HEK293 (cell line): Measurements from ENCODE around the gene CCNY.

Experiments
- CTCF ChIA-PET: fragments of 350-600 bp; formaldehyde crosslinking; extraction: SDS; loops from one replicate; lab custom pipeline; 2021; ENCODE audit warnings: antibody characterized with exemption; lab: Yijun Ruan, JAX
- POLR2A ChIA-PET: fragments of 300-600 bp; formaldehyde crosslinking; extraction: SDS; loops from one replicate; lab custom pipeline; 2020; ENCODE audit warnings: antibody characterized with exemption, inconsistent platforms; lab: Yijun Ruan, JAX
- H3K27ac ChIP-seq: fragments of 200-500 bp; sonication (Bioruptor generic); 2 replicates; pipeline ENCODE4 v1.5.1; 2014; ENCODE audit warnings: low read depth, low read length, control low read depth, inconsistent platforms; ENCODE audit errors: extremely low read depth
- H3K36me3 ChIP-seq, 2 experiments: fragments of 200-500 bp in 1 of 2; sonication (Bioruptor generic) in 1 of 2; 1 replicate in 1 of 2; 2 replicates in 1 of 2; pipeline ENCODE4 v1.5.1; 2014 to 2017; ENCODE audit warnings: inconsistent platforms in 2 of 2, low read length in 2 of 2; ENCODE audit not compliant: control insufficient read depth in 2 of 2, insufficient read depth in 1 of 2
- H3K4me1 ChIP-seq: fragments of 200-500 bp; sonication (Bioruptor generic); 2 replicates; pipeline ENCODE4 v1.5.1; 2014; ENCODE audit warnings: mild to moderate bottlenecking, low read length, inconsistent platforms; ENCODE audit not compliant: control insufficient read depth, insufficient read depth
- H3K4me3 ChIP-seq: 2 replicates; pipeline ENCODE4 v1.5.1; 2011; ENCODE audit warnings: low read depth, mild to moderate bottlenecking, control low read depth, low read length, moderate library complexity
- H3K9me3 ChIP-seq: fragments of 200-500 bp; sonication (Bioruptor generic); 2 replicates; pipeline ENCODE4 v1.5.1; 2014; ENCODE audit warnings: low read depth, low read length, inconsistent platforms; ENCODE audit not compliant: control insufficient read depth, insufficient read depth
- PRDM6 ChIP-seq: fragments of 450-650 bp; formaldehyde crosslinking; IDR thresholded peaks from 2 replicates; pipeline ENCODE4 v1.5.1; 2017; ENCODE audit warnings: missing biosample characterization, missing genetic modification characterization
- ZBTB44 ChIP-seq: fragments of 450-650 bp; IDR thresholded peaks from 2 replicates; pipeline ENCODE4 v1.5.1; 2018; ENCODE audit warnings: missing biosample characterization, mild to moderate bottlenecking, missing genetic modification characterization
- ZFHX2 ChIP-seq: fragments of 450-650 bp; formaldehyde crosslinking; conservative IDR thresholded peaks from 2 replicates; pipeline ENCODE4 v1.5.1; 2016; ENCODE audit warnings: missing biosample characterization, missing genetic modification characterization
- ZNF302 ChIP-seq: fragments of 450-650 bp; formaldehyde crosslinking; IDR thresholded peaks from 2 replicates; pipeline ENCODE4 v1.5.1; 2016; ENCODE audit warnings: missing biosample characterization, missing genetic modification characterization, low read depth
- ZNF341 ChIP-seq: fragments of 450-650 bp; formaldehyde crosslinking; IDR thresholded peaks from 2 replicates; pipeline ENCODE4; 2016; ENCODE audit warnings: low read depth, missing biosample characterization, missing genetic modification characterization
- ZNF398 ChIP-seq: fragments of 450-650 bp; formaldehyde crosslinking; IDR thresholded peaks from 2 replicates; pipeline ENCODE4 v1.5.1; 2017; ENCODE audit warnings: missing biosample characterization, missing genetic modification characterization
- ZNF48 ChIP-seq: fragments of 450-650 bp; formaldehyde crosslinking; IDR thresholded peaks from 2 replicates; pipeline ENCODE4 v1.5.1; 2016; ENCODE audit warnings: missing biosample characterization, missing genetic modification characterization
- ZNF529 ChIP-seq: fragments of 450-650 bp; formaldehyde crosslinking; IDR thresholded peaks from 2 replicates; pipeline ENCODE4 v1.5.1; 2017; ENCODE audit warnings: missing genetic modification characterization, missing biosample characterization; ENCODE audit not compliant: insufficient replicate concordance
- ZNF548 ChIP-seq: fragments of 450-650 bp; formaldehyde crosslinking; IDR thresholded peaks from 2 replicates; pipeline ENCODE4 v1.5.1; 2016; ENCODE audit warnings: missing biosample characterization, missing genetic modification characterization
- ZNF580 ChIP-seq: fragments of 450-650 bp; formaldehyde crosslinking; IDR thresholded peaks from 2 replicates; pipeline ENCODE4 v1.5.1; 2016; ENCODE audit warnings: missing biosample characterization, missing genetic modification characterization
- ZNF654 ChIP-seq: fragments of 450-650 bp; formaldehyde crosslinking; IDR thresholded peaks from 2 replicates; pipeline ENCODE4 v1.5.1; 2016; ENCODE audit warnings: low read depth, missing biosample characterization, missing genetic modification characterization
- ZNF692 ChIP-seq: fragments of 450-650 bp; formaldehyde crosslinking; IDR thresholded peaks from 2 replicates; pipeline ENCODE4 v1.5.1; 2016; ENCODE audit warnings: missing biosample characterization, missing genetic modification characterization
- ZNF776 ChIP-seq: fragments of 450-650 bp; formaldehyde crosslinking; IDR thresholded peaks from 2 replicates; pipeline ENCODE4 v1.5.0; 2017; ENCODE audit warnings: missing biosample characterization, missing genetic modification characterization, borderline replicate concordance
- ZNF830 ChIP-seq: fragments of 450-650 bp; IDR thresholded peaks from 2 replicates; pipeline ENCODE4 v1.5.0; 2018; ENCODE audit warnings: missing biosample characterization, missing genetic modification characterization, low read depth, mild to moderate bottlenecking, moderate library complexity
- ZSCAN4 ChIP-seq: fragments of 450-650 bp; formaldehyde crosslinking; IDR thresholded peaks from 2 replicates; pipeline ENCODE4 v1.5.1; 2017; ENCODE audit warnings: missing biosample characterization, missing genetic modification characterization
- TF ChIP-seq, protein P1 (sequence below): sonication (generic); formaldehyde crosslinking; IDR thresholded peaks from 2 replicates; pipeline ENCODE4 v1.8.1; 2022; ENCODE audit warnings: mild to moderate bottlenecking, moderate library complexity, missing genetic modification reagents

Gene CCNY

DNA sequence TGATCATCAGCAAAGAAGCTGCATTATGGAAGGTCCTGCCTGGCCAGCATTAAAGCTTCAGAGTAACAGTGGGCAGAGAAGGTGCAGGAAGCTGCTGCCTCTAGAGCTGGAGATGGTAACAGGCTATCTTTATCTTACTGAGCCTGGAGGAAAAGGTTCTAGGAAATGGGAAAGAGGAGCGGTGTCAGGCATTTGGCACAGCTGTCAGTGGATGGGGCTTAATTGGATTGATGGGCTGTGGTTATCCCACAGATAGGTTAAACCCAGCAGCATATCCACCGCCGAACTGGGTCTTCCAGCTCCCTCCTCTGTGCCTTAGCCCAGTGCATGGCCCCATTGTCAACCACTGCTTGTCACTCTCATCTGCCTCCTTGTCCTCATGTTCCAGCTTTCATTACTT lies 127.6 kb downstream of the CCNY start:
- ChIA-PET CTCF (no interaction called here), POLR2A (no interaction called here)
- peaks cover 11% of the 10 kb centered on the region for H3K4me1 ChIP-seq

DNA sequence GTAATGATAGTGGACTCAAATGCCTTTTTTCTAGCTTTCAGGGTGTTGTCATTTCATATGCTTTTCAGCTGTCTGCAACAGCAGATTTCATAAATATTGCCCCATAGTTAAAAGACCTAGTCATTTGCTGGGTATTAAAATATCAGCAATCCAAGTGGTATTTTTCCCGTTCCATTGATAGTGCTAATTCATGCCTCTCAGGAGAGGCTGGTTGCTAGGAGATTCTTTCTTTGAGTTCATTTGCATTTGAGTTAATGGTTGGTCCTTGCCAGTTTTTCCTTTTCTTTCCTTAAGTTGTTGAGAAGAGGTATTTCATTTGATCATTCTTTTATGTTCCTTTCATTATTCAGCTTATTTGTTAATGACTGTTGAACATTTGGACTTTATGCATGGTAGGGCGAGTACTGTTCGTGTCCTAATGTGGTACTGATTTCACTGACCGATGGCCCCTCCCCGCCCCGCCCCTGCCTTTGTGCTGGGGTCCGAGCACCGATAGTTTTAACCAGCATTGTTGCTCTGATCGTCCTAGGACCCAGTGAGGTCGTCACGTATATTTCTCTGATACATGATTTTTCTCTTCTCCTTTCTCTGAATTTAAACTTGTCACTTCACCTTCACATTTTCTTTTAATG lies 128.6 kb downstream of the CCNY start:
- no peak overlapping the region for H3K4me3 ChIP-seq
- H3K9me3 ChIP-seq, result no peaks in the 10 kb centered on the region
- ChIA-PET POLR2A (no interaction called here), CTCF (no interaction called here)
- peaks cover 11% of the 10 kb centered on the region for H3K4me1 ChIP-seq
- TF ChIP-seq ZNF548 (tag by site-specific recombination) (no peak), ZNF48 (tag by site-specific recombination) (no peak)
- no peaks in the 10 kb centered on the region for H3K36me3 ChIP-seq
- no peak overlapping the region for H3K27ac ChIP-seq

More for the DNA sequence above, 127.6 kb downstream of the CCNY start:
- TF ChIP-seq ZNF302 (tag by site-specific recombination) (no peak), ZFHX2 (tag by site-specific recombination) (no peak), ZNF529 (no peak), ZNF341 (tag by site-specific recombination) (peak; percentile 49)
- TF ChIP-seq, protein P1, sequence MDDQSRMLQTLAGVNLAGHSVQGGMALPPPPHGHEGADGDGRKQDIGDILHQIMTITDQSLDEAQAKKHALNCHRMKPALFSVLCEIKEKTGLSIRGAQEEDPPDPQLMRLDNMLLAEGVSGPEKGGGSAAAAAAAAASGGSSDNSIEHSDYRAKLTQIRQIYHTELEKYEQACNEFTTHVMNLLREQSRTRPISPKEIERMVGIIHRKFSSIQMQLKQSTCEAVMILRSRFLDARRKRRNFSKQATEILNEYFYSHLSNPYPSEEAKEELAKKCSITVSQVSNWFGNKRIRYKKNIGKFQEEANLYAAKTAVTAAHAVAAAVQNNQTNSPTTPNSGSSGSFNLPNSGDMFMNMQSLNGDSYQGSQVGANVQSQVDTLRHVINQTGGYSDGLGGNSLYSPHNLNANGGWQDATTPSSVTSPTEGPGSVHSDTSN (CRISPR knock-in tag), result no peak
- no peak overlapping the region for H3K4me3 ChIP-seq
- no peak overlapping the region for H3K27ac ChIP-seq
- no peaks in the 10 kb centered on the region for H3K36me3 ChIP-seq
- H3K9me3 ChIP-seq, result no peaks in the 10 kb centered on the region

DNA sequence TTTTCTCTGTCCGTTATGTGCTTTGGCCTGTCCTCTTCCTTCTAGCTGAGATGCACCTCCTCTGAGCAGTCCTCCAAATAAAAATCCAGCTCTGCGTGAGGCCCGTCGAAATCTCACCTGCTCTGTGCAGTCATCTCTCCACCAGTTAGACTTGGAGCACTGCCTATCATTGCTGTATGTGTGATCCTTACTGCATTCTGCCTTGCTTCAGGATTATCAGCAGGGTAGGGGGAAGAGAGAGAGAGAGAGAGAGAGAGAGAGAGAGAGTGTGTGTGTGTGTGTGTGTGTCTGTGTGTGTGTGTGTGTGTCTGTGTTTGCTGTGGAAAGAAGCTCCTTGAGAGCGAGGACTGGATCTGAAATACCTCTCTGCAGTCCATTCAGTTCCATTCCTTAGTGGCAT lies 129.4 kb downstream of the CCNY start:
- ChIA-PET CTCF (interaction anchor here (0.6 kb wide), 1 partner anchor 44 kb away, joined by 3 read pairs; no protein-coding TSS in a partner anchor), POLR2A (no interaction called here)
- Histone ChIP-seq H3K9me3 (no peaks in the 10 kb centered on the region), H3K4me3 (no peak overlapping the region), H3K27ac (no peak overlapping the region), H3K4me1 (peaks cover 11% of the 10 kb centered on the region), H3K36me3 (no peaks in the 10 kb centered on the region)
- no peak for TF ChIP-seq ZNF830
- TF ChIP-seq PRDM6 (tag by site-specific recombination), result no peak
- TF ChIP-seq ZNF776 (tag by site-specific recombination), result no peak
- no peak for TF ChIP-seq ZNF654 (tag by site-specific recombination)
- TF ChIP-seq ZNF580 (tag by site-specific recombination), result 0 out of 2 replicates have a peak, but pooled peaks have one; percentile 27
- no peak for TF ChIP-seq ZNF692 (tag by site-specific recombination)
- no peak for TF ChIP-seq ZBTB44 (tag by site-specific recombination)
- peak; percentile 90 for TF ChIP-seq ZSCAN4 (tag by site-specific recombination)
- peak; percentile 28; the same call in 1 of the 2 replicates for TF ChIP-seq ZNF398 (tag by site-specific recombination)
